GM18508 (cell line): Measurements from ENCODE around the gene CNTN4.
"Not testable (repeated sequence)": the region's sequence is repeated elsewhere in the genome, so short reads cannot be mapped to it uniquely, and the experiment has no call there.

Experiments used
- ATAC-seq: cut with Tn5 transposase; IDR thresholded peaks from one replicate; pipeline ENCODE4 v1.9.1; 2021; ENCODE audit warnings: moderate number of reproducible peaks; ENCODE audit not compliant: insufficient read depth, unreplicated experiment

CNTN4 gene

GRCh38 chr3:2992534-2992933, 893.9 kb downstream of the CNTN4 start:
- ATAC-seq = no peak

- ATAC-seq = not testable (repeated sequence)
Measured at GRCh38 chr3:2993130-2993529, 894.5 kb downstream of the CNTN4 start.

- no peak for ATAC-seq
Measured at GRCh38 chr3:2993736-2994135, 895.1 kb downstream of the CNTN4 start.

GRCh38 chr3:2995195-2995594, 896.5 kb downstream of the CNTN4 start:
- ATAC-seq = no peak

GRCh38 chr3:3005146-3005744, 906.6 kb downstream of the CNTN4 start:
- ATAC-seq = no peak

- no peak for ATAC-seq
Measured at GRCh38 chr3:3013317-3014052, 914.8 kb downstream of the CNTN4 start.

- no peak for ATAC-seq
Measured at GRCh38 chr3:3015185-3016089, 916.8 kb downstream of the CNTN4 start.

- ATAC-seq = no peak
Measured at GRCh38 chr3:3016226-3016625, 917.6 kb downstream of the CNTN4 start.

GRCh38 chr3:3020209-3020608, 921.5 kb downstream of the CNTN4 start:
- no peak for ATAC-seq

GRCh38 chr3:3023111-3023745, 924.6 kb downstream of the CNTN4 start:
- ATAC-seq = no peak

GRCh38 chr3:3027976-3028567, 929.4 kb downstream of the CNTN4 start:
- ATAC-seq = peak; percentile 98

GRCh38 chr3:3031326-3031725, 932.7 kb downstream of the CNTN4 start:
- no peak for ATAC-seq

- ATAC-seq = no peak
Measured at GRCh38 chr3:3037156-3037555, 938.5 kb downstream of the CNTN4 start.

- ATAC-seq = no peak
Measured at GRCh38 chr3:3038201-3038991, 939.7 kb downstream of the CNTN4 start.

- ATAC-seq = no peak
Measured at GRCh38 chr3:3053974-3054373, 955.3 kb downstream of the CNTN4 start.

- ATAC-seq = no peak
Measured at GRCh38 chr3:3059645-3060044, 961.0 kb downstream of the CNTN4 start.

GRCh38 chr3:3064297-3064696, 965.6 kb downstream of the CNTN4 start:
- no peak for ATAC-seq

- no peak for ATAC-seq
Measured at GRCh38 chr3:3065876-3066275, 967.2 kb downstream of the CNTN4 start.

- no peak for ATAC-seq
Measured at GRCh38 chr3:3066378-3066777, 967.7 kb downstream of the CNTN4 start.
